GDM1 (cell line): Measurements from ENCODE around the gene DPH3.

Source experiments
- DNase-seq: peaks from one replicate; lab custom pipeline; 2025; lab: John Stamatoyannopoulos, UW

Gene DPH3

DNA sequence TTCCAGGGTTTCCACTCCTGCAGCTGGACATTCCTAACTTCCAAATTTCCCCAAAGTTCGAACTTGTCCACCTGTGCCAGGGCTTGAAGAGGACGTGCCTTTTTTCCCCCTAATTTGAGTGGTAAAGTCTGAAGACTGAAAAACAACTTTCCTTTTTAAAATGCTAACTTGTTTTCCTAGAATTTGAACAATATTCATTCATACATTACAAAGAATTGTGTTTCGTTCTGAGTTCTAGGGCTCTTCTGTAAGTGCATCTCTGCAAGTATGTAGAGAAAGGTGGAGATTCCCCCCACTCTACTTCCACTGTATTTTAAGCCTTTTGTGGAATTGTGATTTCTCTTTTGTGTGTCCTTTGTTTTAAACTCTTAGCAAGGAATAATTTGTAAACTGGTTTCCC lies 9.4 kb downstream of the DPH3 start:
- DNase-seq = no peak

DNA sequence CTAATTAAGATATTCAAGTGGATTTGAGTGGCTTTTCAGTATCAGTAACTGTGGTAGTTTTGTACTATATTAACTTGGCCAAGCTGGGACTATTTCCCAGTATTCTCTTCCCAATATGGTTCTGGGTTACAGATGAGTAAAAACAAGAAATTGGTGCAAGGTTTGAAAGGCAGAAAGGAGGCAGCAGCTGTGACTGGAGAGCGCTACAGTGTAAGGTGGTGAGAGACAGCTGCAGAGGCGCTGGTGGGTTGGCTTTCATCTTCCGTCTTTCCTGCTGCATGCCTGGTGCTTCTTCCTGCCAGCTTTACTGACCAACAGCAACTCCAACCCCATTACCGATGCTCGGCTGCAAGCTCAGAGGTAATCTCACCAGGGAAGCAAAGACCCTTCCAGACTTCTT lies 9.8 kb downstream of the DPH3 start:
- no peak for DNase-seq

DNA sequence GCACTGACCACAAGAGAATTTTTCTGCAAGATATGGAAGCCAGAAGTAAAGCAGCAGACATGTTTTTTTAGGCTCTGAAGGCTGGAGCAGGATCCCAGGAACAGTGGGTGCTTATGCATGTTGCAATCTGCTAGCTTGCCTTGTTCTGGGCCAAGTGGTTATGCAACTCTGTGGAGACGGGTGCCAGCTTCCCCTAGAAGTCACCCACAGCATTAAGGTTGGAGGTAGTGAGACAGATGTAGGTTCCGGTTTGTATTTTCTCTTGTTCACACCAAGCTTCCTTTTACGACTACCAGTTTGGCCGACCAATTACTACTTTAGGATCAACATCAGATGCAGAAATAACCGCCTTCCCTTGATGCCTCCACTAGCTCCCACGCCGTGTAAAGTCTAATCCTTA lies 11.1 kb downstream of the DPH3 start:
- no peak for DNase-seq

DNA sequence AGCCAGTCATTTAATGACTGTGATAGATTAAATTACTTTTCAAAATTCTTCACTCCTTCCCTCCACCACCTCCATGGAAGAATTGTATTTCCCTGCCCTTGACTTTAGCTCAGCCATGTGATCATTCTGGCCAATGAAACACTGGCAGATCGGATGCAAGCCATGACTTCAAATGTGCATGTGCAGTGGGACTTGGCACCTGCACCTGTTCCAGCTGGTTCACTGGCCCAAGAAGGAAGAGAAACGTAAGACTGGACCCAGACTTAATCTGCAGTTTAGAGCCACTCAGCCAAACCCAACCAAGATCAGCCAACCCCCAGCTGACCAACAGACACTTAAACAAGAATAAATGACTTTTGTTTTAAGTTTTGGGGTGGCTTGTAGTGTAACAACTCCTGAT lies 11.8 kb downstream of the DPH3 start:
- DNase-seq = no peak

DNA sequence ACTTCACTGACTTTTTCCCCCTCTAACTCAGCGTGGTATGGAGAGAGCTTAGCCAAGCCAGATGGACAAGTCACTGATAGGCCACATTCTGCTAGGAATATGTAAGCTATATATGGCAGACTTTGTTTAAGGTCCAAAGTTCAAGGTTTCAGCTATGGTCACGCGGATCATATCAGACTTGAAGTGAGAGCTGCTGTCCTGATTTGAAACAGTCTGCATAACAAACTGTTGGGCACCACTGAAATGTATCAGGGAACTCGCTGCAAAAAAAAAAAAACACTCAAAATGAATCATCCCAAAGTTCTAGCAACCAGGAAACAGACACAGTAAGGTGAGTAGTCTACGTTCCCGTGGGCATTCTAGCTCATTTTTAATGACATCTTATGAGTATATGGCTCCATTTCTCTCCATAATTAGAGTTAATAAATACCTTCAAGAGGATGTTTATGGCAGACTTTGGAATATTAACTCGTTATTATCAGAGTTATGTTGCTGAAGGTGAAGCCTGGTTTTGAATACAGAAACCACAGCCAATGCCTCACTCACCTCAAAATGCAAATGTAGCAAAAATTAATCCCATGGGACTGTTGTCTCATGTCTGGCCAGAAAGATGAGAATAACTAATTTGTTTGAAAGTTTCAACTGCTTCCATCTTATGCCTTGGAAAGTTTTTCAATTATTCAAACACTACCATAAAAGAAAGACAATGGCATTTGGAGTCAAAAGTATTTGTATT lies 12.3 kb downstream of the DPH3 start:
- no peak for DNase-seq

DNA sequence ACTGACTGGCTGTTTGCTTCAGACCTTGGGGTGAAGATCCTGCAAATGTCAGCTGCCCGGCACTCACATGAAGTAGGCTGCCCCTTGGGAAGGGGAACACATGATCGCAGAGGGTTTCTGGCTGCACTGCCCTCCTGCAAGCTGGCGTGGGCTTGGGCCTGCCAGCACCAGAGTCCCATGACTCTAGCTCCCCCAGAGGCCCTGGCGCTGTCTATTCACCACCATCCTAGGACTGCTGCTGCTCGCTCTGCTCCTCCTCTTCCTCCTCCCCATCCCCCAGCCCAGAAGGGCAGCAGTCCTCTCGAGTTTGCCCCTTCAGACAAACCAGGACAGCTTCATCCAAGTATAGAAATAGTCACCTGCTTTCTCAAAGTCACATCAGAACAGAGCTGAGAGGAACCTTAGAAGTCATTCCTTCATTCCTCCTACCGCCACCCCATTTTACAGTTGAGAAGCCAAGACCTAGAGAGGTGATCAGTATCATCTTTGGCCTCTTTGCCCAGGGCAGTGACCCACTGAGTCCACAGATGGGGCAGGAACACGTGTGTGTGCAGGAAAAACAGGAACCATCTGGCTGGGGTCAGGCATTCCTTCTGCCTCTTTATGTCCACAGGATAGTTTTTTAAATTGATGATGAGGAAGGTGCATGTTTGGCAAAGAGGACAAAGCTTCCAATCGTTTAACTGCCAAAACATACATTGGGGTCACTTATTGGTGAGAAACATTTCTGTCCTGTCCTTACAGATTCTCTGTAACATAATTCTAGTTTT lies 13.2 kb downstream of the DPH3 start:
- DNase-seq = no peak

DNA sequence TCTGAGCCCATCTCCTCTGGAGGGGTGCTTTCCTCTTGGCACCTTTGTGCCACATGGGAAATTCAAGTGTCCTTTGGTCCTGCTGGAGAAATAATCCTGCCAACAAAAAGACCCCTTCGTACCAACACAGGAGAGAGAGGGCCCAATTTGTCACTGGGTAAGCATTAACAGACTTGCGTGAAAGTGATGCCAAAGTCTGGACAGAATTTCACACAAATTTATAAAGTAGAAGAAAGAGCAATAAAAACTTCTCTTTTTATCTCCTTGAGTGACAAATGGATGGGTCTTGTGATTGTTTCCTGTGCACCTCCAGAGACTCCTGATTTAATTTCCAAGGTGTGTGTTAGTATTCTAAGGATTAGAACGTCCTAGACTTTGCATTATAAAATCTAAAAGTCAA lies 14.9 kb downstream of the DPH3 start:
- DNase-seq = no peak

DNA sequence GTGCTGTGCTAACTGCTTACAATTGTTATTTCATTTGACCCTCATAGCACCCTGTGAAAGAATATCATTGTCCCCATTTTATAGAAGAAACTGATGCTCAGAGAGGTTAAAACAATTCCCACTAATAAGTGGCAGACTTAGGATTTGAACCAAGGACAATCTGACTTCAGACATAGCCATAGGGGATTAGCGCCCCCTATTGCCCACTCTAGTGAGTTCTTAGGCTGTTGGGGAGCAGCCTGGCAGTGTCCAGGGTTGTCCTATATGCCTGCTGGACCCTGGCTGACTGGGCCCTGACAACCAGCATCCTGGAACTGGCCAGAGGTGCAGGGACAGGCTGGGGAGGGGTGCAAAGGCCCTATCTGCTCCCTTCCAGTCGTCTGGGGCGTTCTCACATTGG lies 15.4 kb downstream of the DPH3 start:
- peak; percentile 7 for DNase-seq

DNA sequence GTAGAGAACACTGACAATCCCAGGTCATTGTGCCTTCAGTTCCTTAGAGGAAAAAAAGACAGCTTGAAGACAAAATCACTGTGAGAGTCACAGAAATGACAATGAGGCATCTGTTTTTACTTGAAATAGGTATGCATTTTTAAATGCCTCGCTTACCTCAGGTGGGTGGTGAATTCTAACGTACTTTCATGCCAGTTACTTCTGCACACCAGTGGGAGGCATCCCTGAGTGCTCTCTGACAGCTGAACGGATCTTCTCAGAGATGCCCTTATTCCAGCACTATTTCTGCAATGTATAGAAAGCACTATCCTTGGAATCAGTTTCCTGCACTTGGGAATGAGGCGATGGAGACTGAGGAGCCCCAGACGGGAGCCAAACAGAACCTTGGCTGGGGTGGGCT lies 16.2 kb downstream of the DPH3 start:
- no peak for DNase-seq

DNA sequence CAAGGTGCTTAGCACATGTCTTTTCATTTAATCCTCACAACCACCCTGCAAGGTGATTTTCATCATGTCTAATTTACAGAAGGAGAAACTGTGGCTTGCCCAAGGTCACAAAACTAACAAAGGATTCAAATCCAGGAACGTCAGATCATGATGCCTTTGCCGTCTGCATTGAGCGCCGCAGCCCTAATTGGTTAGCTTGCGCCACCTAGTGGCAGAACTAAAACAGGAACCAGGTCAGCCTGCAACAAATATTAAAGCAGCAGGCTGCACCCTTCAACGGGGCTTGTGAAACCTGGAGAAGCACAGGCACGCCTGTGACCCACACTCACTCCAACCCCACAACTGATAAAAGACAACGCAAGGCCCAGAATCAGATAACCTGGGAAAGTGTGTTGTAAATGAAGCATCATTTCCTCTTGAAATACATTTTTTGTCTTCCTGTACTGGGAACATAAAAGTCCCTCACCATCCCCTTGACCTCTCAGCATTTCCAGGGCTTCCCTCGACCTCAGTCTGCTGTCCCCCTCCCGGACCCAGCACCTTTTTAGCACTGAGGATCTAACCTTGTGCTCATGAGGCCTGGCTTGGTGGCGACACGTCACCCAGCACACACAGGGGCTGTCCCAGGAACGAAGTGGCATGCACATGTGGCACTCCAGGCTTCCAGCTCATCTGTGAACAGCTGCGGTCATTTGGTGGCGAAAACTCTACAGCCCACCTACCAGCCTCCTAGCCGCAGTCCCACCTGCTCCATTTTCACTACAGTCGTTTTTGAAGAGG lies 17.3 kb downstream of the DPH3 start:
- DNase-seq = peak; percentile 63

DNA sequence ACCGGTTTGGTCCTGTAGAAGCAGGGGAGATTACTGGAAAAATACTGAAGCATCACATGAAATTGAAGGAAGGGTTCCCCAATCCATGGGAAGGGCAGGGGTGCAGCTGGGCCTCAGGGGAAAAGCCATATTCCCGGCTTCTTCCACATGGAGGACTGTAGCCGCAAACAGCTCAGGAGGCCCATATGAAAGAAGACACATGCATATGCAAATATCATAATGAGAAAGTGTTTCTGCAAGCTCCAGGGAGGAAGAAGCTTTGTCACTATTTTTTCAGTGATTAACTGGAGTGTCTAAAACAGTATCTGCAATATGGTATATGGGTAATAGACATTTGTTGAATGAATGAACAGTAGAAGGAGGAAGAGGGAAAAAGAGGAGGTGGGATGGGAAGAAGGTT lies 19.1 kb downstream of the DPH3 start:
- DNase-seq = no peak

DNA sequence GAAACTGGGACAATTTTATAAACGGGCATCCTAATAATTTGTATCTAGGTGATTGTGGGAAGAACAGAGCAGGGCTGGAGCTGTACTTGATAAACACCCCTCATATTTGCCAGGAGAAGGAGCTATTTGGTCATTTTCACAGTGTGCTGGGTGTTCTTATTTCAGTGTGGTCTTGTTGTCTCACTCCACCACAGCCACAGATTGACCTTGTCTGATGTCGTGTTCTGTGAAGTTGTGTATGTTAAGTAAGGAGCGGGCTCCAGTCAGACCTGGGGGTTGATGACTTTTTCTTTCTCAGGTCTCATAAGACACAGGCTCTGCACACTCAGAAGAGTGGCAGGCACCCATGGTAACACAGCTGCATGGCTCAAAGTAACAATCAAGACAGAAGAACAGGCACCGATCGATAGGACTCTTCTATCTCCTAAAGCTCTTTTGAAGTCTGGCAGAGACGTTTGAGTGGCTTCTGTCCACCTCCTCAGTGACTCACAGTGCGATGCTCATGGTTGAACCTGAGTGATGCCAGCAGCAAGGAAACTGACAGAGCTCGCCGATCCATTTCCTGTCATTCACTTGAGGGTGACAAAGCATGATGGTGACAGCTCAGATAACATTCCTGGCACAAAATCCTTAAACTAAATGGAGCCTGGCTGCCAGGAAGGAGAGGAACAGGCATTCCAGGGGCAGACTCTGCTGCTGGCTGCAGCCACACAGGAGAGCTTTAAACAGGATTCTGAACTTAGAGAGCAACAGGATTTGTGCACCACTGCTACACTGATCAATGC lies 20.8 kb downstream of the DPH3 start:
- DNase-seq = no peak

DNA sequence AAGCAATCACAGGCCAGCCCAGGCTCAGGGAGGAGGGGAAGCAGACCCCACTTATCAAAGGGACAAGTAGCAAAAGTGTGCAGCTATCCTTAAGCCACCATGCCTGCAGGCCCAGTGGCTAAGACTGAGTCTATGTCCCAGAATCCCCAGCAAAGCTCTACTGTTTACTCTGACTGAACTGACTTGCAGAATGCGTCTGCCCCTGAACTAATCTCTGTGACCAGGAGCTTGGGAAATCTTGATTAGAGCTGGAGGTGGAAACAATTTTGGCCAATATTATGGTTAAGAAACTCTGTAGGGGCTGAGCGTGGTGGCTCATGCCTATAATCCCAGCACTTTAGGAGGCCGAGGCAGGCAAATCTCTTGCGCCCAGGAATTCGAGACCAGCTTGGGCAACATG lies 22.6 kb downstream of the DPH3 start:
- DNase-seq = no peak

DNA sequence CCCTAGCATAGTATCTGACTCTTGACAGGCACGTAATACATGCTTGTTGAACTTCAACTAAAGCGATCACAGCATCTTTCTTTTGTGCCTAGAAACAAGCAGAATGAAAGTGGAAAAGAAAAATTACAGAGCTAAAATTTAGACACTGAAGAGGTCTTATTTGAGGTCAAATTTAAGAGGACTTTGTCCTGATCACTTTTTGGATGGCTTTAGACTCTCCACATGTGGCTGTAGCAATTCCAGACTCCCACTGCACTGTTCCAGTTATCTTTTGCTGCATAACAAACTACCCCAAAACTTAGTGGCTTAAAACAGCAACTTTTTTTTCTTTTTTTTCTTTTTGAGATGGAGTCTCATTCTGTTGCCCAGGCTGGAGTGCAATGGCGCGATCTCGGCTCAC lies 23.5 kb downstream of the DPH3 start:
- no peak for DNase-seq

DNA sequence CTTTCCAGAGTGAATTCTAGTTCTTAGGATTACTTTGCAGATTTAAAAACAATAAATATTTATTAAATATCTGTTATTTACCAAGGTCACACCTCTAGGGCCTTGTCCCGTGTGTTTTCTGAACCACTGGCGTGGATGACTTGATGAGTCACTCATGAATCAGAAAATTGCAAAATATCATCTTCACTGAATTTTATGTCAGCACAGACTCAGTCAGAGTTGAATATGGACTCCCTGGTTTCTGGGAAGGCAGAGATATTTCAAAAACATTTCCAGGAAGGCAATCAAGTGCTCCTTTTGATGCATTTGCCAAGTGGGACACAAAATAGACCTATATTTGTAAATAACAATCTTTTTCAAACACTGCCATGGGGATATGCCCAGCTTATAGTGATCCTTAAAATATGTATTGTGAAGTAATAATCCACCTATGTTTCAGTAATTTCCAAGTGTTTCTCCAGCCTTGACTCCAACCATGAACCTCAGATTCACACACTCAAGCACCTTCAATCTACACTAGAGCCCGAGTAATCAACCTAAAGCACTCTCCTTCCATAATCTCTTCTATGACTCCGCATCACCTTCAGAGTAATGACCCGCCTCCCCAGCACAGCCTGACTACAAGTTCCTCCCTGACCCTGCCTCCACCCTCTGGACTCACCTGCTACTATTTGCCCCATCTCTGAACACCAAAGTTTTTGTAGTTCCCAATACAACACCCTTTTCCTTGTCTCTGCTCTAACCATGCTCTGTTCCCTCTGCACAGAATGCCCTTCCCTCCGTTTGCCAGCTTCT lies 24.3 kb downstream of the DPH3 start:
- no peak for DNase-seq

DNA sequence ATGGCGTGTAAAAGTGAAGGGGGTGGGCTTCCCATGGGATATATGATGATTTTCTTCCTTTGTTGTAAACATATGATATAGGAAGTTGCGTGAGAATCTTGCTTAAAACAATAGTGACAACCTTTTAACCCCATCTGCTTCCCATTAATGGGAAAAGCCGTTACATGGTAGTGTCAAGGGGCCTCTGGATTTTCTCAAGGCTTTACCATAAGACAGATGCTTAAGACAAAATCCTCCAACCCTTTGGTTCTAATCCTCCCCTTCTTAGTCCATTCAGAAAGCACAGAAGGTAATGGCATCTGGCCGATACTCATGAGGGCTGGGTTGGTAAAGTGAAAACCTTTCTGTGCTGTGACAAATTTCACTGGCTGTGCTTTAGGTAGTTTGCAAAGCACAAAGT lies 25.0 kb downstream of the DPH3 start:
- DNase-seq = no peak

DNA sequence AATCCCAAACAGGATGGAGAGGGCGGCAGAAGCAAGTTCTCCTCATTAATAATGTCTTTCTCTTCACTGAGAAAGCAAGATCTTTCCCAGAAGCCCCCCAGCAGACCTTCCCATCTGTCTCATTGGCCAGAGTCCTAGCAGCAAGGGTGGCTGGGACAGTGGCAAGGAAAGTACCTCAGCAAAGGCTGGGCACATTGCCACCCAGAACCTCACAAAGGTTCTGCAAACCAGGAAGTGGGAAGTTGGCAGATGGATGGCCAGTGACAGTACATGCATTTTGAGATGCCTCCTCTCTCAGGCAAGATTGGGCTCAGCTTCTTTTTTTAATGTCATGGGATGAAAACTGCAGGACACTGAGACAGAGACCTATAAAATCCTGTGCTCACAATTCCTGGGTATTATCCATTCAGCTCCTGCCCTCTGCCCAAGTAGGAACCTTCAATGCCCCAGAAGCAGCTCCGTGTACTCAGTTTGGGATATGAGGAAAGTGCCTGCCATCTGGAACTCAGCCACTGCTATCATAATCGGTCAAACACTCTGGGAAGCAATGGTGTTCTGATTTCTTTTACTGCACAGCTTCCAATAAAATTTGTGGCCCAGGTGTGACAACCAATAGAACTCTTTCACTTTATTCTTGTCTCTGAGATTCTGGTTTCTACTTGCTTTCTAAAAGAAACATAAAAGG lies 25.5 kb downstream of the DPH3 start:
- DNase-seq = no peak

DNA sequence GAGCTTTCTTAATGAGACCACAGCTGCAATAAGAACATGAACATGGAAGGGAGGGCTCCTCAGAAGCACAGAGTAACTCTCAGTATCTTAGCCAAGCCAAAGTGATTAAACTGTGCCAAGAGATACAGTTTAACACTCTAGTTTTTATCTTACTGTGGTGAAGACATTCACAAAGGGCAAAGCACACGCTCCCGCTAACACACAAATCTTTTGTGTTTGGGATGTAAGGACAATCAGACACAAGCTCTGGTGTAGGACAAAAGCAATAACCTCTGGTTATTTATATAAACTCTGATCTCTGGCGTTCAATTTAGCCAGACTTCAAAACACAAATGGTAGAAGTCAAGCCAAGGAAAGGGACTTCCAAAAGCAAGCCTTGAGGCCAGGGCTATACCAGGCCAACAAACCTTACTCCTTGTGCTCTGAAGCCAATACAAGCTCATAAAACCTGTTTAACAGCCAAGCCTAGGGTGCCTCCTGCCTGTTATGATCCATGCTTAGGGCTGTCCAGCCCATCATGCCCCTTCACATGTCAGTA lies 27.8 kb downstream of the DPH3 start:
- no peak for DNase-seq

DNA sequence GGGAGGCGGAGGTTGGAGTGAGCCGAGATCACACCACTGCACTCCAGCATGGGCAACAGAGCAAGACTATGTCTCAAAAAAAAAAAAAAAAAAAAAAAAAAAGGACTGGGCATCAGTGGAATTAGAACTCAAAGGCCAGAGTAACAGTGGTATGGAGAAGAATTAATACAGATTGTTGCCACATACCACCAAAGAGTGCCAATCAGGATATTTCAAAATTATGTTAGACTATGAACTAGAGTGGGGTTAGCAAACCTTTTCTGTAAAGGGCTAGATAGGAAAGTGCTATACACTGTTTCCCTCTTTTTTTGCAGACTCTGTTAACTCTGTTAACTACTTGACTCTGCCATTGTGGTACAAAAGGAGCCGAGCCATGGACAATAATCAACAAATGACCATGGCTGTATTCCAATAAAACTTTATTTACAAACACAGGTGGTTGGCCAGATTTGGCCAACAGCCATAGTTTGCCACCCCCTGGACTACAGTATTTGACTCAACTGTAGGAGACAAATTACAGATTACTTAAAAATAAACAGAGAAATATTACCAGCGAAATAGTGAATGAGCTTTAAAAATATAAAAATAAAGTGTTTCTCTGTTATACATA lies 28.6 kb downstream of the DPH3 start:
- no peak for DNase-seq

DNA sequence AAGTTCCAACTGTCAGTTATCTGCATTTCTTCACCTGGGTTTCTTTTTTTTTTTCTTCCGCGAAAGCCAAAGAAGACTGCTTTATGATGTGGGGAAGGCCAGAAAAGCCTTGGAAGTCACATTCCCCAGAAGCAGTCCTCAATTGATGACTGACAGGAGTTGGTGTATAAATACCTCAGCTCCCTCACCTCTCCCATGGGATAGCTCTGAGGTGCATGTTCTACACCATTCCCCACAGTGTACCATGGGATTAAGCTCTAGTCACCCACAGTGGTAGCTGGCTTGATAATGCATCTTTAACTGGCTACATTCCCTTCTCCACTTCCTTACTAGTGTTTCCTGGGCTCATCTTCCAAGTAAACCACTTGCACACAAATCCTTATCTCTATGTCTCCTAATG lies 30.5 kb downstream of the DPH3 start:
- DNase-seq = no peak
